HG02571 (cell line): ENCODE measurements around the gene MAST4.
"Not testable (repeated sequence)": the region's sequence is repeated elsewhere in the genome, so short reads cannot be mapped to it uniquely, and the experiment has no call there.

ENCODE experiments used
- ATAC-seq: cut with Tn5 transposase; IDR thresholded peaks from one replicate; pipeline ENCODE4 v1.9.1; 2021; ENCODE audit warnings: mild to moderate bottlenecking, moderate library complexity; ENCODE audit not compliant: unreplicated experiment

Gene MAST4

GRCh38 chr5:66741394-66741793 is 145.2 kb downstream of the MAST4 start:
- no peak for ATAC-seq

- no peak for ATAC-seq
These were observed 146.1 kb downstream of the MAST4 start for GRCh38 chr5:66742083-66742895.

GRCh38 chr5:66742896-66743247 is 146.7 kb downstream of the MAST4 start:
- no peak for ATAC-seq

GRCh38 chr5:66743344-66743743 is 147.2 kb downstream of the MAST4 start:
- no peak for ATAC-seq

GRCh38 chr5:66744040-66744439 is 147.8 kb downstream of the MAST4 start:
- ATAC-seq, result no peak

GRCh38 chr5:66745297-66745696 is 149.1 kb downstream of the MAST4 start:
- no peak for ATAC-seq

GRCh38 chr5:66747607-66748006 is 151.4 kb downstream of the MAST4 start:
- ATAC-seq, result no peak

GRCh38 chr5:66752668-66753067 is 156.5 kb downstream of the MAST4 start:
- not testable (repeated sequence) for ATAC-seq

GRCh38 chr5:66757219-66757833 is 161.1 kb downstream of the MAST4 start:
- no peak for ATAC-seq

GRCh38 chr5:66757834-66758371 is 161.7 kb downstream of the MAST4 start:
- no peak for ATAC-seq

- ATAC-seq, result no peak
These were observed 173.0 kb downstream of the MAST4 start for GRCh38 chr5:66769030-66769733.

GRCh38 chr5:66769839-66770617 is 173.8 kb downstream of the MAST4 start:
- ATAC-seq, result no peak

- ATAC-seq, result no peak
These were observed 181.7 kb downstream of the MAST4 start for GRCh38 chr5:66777868-66778267.

- ATAC-seq, result no peak
These were observed 183.3 kb downstream of the MAST4 start for GRCh38 chr5:66779528-66779927.

- no peak for ATAC-seq
These were observed 192.4 kb downstream of the MAST4 start for GRCh38 chr5:66788556-66788955.

- ATAC-seq, result no peak
These were observed 193.2 kb downstream of the MAST4 start for GRCh38 chr5:66789434-66789833.

GRCh38 chr5:66793049-66793448 is 196.9 kb downstream of the MAST4 start:
- ATAC-seq, result no peak

- ATAC-seq, result no peak
These were observed 199.5 kb downstream of the MAST4 start for GRCh38 chr5:66795682-66796081.

GRCh38 chr5:66796305-66797292 is 200.4 kb downstream of the MAST4 start:
- ATAC-seq, result no peak

GRCh38 chr5:66802941-66803340 is 206.7 kb downstream of the MAST4 start:
- ATAC-seq, result no peak
